ENCODE measurements around the gene PYGO2.
"Not testable (repeated sequence)": the region's sequence is repeated elsewhere in the genome, so short reads cannot be mapped to it uniquely, and the experiment has no call there.

Gene PYGO2

GRCh38 chr1:154983776-154984466 lies 22.3 kb upstream of the PYGO2 start:
- TF ChIP-seq MYC (IDR thresholded peaks at IDR 0.05; ENCODE audit: low read depth, low read length) (no peak), CTCF (IDR thresholded peaks at IDR 0.05; ENCODE audit: low read depth, low read length) (no peak), POLR2A (IDR thresholded peaks at IDR 0.05; ENCODE audit: extremely low read depth, insufficient read length) (no peak), MAX (IDR thresholded peaks at IDR 0.05; ENCODE audit: low read depth, low read length) (no peak)
- peak overlapping the region; percentile 87 for H3K4me3 ChIP-seq (ENCODE audit: low read depth, low read length)
- DNase-seq (ENCODE audit: low read depth), result no peak

GRCh38 chr1:154982897-154983648 lies 21.5 kb upstream of the PYGO2 start, which contains the start of gene FLAD1:
FLAD1 (plus strand) TSS chr1:154983344; CDS start chr1:154983695, 351 bp downstream.
- peak within 1 kb of the TSS; percentile 87 for H3K4me3 ChIP-seq (ENCODE audit: low read depth, low read length)
- peak; percentile 100 for DNase-seq (ENCODE audit: low read depth)
- peak; percentile 63 for TF ChIP-seq POLR2A (IDR thresholded peaks at IDR 0.05; ENCODE audit: extremely low read depth, insufficient read length)
- TF ChIP-seq MYC (IDR thresholded peaks at IDR 0.05; ENCODE audit: low read depth, low read length), result peak; percentile 96
- no peak for TF ChIP-seq CTCF (IDR thresholded peaks at IDR 0.05; ENCODE audit: low read depth, low read length)
- TF ChIP-seq MAX (IDR thresholded peaks at IDR 0.05; ENCODE audit: low read depth, low read length), result peak; percentile 100

GRCh38 chr1:154982341-154982740 lies 20.8 kb upstream of the PYGO2 start:
- TF ChIP-seq CTCF (IDR thresholded peaks at IDR 0.05; ENCODE audit: low read depth, low read length) (no peak), MYC (IDR thresholded peaks at IDR 0.05; ENCODE audit: low read depth, low read length) (no peak), MAX (IDR thresholded peaks at IDR 0.05; ENCODE audit: low read depth, low read length) (no peak)
- no peak for DNase-seq (ENCODE audit: low read depth)
- H3K4me3 ChIP-seq (ENCODE audit: low read depth, low read length), result peak overlapping the region; percentile 81

- TF ChIP-seq MYC (IDR thresholded peaks at IDR 0.05; ENCODE audit: low read depth, low read length) (no peak), POLR2A (IDR thresholded peaks at IDR 0.05; ENCODE audit: extremely low read depth, insufficient read length) (no peak)
- no peak for DNase-seq (ENCODE audit: low read depth)
- no peak overlapping the region for H3K4me3 ChIP-seq (ENCODE audit: low read depth, low read length)
Measured at GRCh38 chr1:154978360-154978759, 16.8 kb upstream of the PYGO2 start.

GRCh38 chr1:154977762-154978161 lies 16.2 kb upstream of the PYGO2 start:
- H3K4me3 ChIP-seq (ENCODE audit: low read depth, low read length), result peak overlapping the region; percentile 25
- DNase-seq (ENCODE audit: low read depth), result not testable (repeated sequence)

GRCh38 chr1:154975409-154976059 lies 14.0 kb upstream of the PYGO2 start:
- DNase-seq (ENCODE audit: low read depth), result peak; percentile 78
- peak overlapping the region; percentile 95 for H3K4me3 ChIP-seq (ENCODE audit: low read depth, low read length)
- no peak for TF ChIP-seq CTCF (IDR thresholded peaks at IDR 0.05; ENCODE audit: low read depth, low read length)
- 0 out of 2 replicates have a peak, but pooled peaks have one; percentile 7 for TF ChIP-seq MYC (IDR thresholded peaks at IDR 0.05; ENCODE audit: low read depth, low read length)
- peak; percentile 26; the same call in 1 of the 2 replicates for TF ChIP-seq MAX (IDR thresholded peaks at IDR 0.05; ENCODE audit: low read depth, low read length)
- TF ChIP-seq POLR2A (IDR thresholded peaks at IDR 0.05; ENCODE audit: extremely low read depth, insufficient read length), result peak; percentile 10
